A673 (cell line): ENCODE results near the gene EDAR. TPM values are rescaled to one million over a fixed set of nuclear protein-coding genes. Genes with fewer than 3 reads are reported as not detected.

Experiments used
- BruUV-seq: library from RNA; stranded (reverse); fragments of 400-500 nt; replicated peaks from 2 replicates; lab custom pipeline; 2021; lab: Mats Ljungman, UMichigan
- CTCF ChIA-PET: fragments of 300-600 bp; sonication (Branson Sonifier 250); formaldehyde crosslinking; loops from one replicate; lab custom pipeline; 2022; ENCODE audit warnings: antibody characterized with exemption; lab: Charles Lee
- POLR2A ChIA-PET: fragments of 300-600 bp; sonication (Branson Sonifier 250); formaldehyde crosslinking; loops from one replicate; lab custom pipeline; 2022; ENCODE audit warnings: antibody characterized with exemption; ENCODE audit not compliant: low non-redundant PET; lab: Charles Lee
- DNase-seq: peaks from one replicate; pipeline ENCODE4 v3.0.0-alpha.2; 2015; ENCODE audit warnings: low spot score
- H3K27ac ChIP-seq: fragments of 200-600 bp; sonication (generic); 2 replicates; pipeline ENCODE4 v1.5.1; 2016; ENCODE audit warnings: mixed run types, low read depth, mild to moderate bottlenecking, mixed read lengths, antibody characterized with exemption, low read length; ENCODE audit not compliant: poor library complexity, severe bottlenecking
- H3K27me3 ChIP-seq: fragments of 200-600 bp; sonication (generic); replicated peaks from 2 replicates; pipeline ENCODE4 v1.6.1; 2017; ENCODE audit warnings: mixed run types, low read depth, mild to moderate bottlenecking, mixed read lengths, antibody characterized with exemption, low read length; ENCODE audit not compliant: insufficient read depth, poor library complexity
- H3K36me3 ChIP-seq: fragments of 200-600 bp; sonication (generic); 2 replicates; pipeline ENCODE4 v1.6.1; 2016; ENCODE audit warnings: mixed run types, mild to moderate bottlenecking, mixed read lengths, antibody characterized with exemption, low read length; ENCODE audit not compliant: insufficient read depth, poor library complexity, severe bottlenecking
- H3K4me1 ChIP-seq: fragments of 200-600 bp; sonication (generic); 2 replicates; pipeline ENCODE4 v1.6.1; 2017; ENCODE audit warnings: mixed run types, mild to moderate bottlenecking, mixed read lengths, antibody characterized with exemption, low read length; ENCODE audit not compliant: insufficient read depth, poor library complexity, severe bottlenecking
- H3K4me3 ChIP-seq: fragments of 200-600 bp; sonication (generic); 2 replicates; pipeline ENCODE4 v1.5.1; 2016; ENCODE audit warnings: low read depth, mixed run types, mild to moderate bottlenecking, mixed read lengths, low read length; ENCODE audit not compliant: poor library complexity, severe bottlenecking
- H3K9me3 ChIP-seq: fragments of 200-600 bp; sonication (generic); 2 replicates; pipeline ENCODE4 v1.6.1; 2016; ENCODE audit warnings: mixed run types, low read depth, mild to moderate bottlenecking, mixed read lengths, antibody characterized with exemption, low read length; ENCODE audit not compliant: poor library complexity, severe bottlenecking
- EZH2 ChIP-seq: fragments of 200-600 bp; sonication (generic); IDR thresholded peaks from 2 replicates; pipeline ENCODE4 v1.6.1; 2017; ENCODE audit warnings: borderline replicate concordance, low read depth, mild to moderate bottlenecking, mixed read lengths, antibody characterized with exemption, low read length; ENCODE audit not compliant: poor library complexity, severe bottlenecking
- intact Hi-C: fragments of 100-400 bp; cut with micrococcal nuclease; formaldehyde crosslinking; loops from one replicate; pipeline ENCODE4 v1.10.0; 2022; ENCODE audit not compliant: unreplicated experiment
- total RNA-seq: library from RNA; stranded (reverse); gene quantifications from 2 replicates; pipeline ENCODE4 v1.2.3, GENCODE V29; 2021
- TF ChIP-seq, protein P1 (sequence below): fragments of 300-800, 200-600 bp; sonication (generic); conservative IDR thresholded peaks from 2 replicates; pipeline ENCODE4 v1.5.1; 2017; ENCODE audit warnings: low read depth, mild to moderate bottlenecking, antibody characterized with exemption, low read length, moderate library complexity, mixed read lengths

Gene EDAR
- total RNA-seq, 1 experiment from 2014 or later, result not detected

DNA sequence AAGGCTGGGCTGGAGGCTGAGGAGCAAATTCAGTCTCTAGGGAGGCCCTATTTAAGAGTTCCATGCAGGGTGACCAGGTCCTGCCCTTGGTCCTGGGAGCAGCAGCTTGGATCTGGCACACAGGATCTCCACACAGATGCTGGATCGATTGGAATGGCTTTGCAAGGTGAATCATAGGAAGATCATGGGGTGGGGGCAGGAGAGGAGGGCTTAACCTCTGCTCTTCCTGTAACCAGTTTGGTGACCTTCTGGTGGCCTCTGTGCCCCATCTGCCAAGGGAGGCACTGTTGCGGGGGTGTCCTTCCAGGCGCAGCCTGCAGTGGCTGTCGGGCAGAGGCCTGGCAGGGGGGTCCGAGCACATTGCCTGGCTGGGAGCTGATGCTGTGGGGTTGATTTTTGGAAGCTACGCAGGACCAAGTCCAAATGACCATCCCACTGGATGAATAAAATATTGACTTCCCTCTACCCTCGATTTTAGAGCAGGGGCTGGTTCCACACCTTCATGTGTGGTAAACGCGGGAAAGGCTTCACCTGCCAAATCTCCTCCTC is 79.7 kb downstream of the EDAR start:
- Histone ChIP-seq H3K4me3 (no peak overlapping the region), H3K36me3 (no peaks in the 10 kb centered on the region), H3K27me3 (no peaks in the 10 kb centered on the region), H3K9me3 (no peaks in the 10 kb centered on the region), H3K27ac (no peak overlapping the region), H3K4me1 (no peaks in the 10 kb centered on the region)
- ChIA-PET CTCF (no interaction called here), POLR2A (no interaction called here)
- no TSS peak for BruUV-seq
- no peak for DNase-seq
- intact Hi-C loops, result no loop called here
- TF ChIP-seq EZH2, result no peak
- TF ChIP-seq, protein P1, sequence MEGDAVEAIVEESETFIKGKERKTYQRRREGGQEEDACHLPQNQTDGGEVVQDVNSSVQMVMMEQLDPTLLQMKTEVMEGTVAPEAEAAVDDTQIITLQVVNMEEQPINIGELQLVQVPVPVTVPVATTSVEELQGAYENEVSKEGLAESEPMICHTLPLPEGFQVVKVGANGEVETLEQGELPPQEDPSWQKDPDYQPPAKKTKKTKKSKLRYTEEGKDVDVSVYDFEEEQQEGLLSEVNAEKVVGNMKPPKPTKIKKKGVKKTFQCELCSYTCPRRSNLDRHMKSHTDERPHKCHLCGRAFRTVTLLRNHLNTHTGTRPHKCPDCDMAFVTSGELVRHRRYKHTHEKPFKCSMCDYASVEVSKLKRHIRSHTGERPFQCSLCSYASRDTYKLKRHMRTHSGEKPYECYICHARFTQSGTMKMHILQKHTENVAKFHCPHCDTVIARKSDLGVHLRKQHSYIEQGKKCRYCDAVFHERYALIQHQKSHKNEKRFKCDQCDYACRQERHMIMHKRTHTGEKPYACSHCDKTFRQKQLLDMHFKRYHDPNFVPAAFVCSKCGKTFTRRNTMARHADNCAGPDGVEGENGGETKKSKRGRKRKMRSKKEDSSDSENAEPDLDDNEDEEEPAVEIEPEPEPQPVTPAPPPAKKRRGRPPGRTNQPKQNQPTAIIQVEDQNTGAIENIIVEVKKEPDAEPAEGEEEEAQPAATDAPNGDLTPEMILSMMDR, result no peak

DNA sequence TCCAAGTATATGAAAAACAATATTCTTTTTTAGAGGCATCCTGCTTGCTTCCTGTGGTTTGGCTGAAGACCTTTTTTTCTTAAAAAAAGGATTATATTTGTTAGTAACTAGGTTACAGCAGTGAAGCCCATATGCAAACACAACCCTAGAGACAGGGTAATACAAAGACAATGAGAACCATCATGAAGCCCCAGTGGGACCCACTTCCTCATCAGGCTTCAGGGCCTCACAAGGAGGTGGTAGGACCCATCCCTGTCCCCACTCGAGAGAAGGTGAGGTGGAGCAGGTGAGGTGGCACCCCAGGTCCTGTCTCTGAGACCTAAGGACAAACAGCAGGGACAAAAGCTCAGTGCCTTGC is 80.3 kb downstream of the EDAR start:
- no peak for TF ChIP-seq EZH2
- TF ChIP-seq, protein P1, result no peak
- BruUV-seq, result no TSS peak
- CTCF ChIA-PET, result no interaction called here
- Histone ChIP-seq H3K36me3 (no peaks in the 10 kb centered on the region), H3K4me3 (no peak overlapping the region), H3K9me3 (no peaks in the 10 kb centered on the region), H3K4me1 (no peaks in the 10 kb centered on the region), H3K27ac (no peak overlapping the region), H3K27me3 (no peaks in the 10 kb centered on the region)
- POLR2A ChIA-PET, result no interaction called here
- no peak for DNase-seq
- intact Hi-C loops, result no loop called here

DNA sequence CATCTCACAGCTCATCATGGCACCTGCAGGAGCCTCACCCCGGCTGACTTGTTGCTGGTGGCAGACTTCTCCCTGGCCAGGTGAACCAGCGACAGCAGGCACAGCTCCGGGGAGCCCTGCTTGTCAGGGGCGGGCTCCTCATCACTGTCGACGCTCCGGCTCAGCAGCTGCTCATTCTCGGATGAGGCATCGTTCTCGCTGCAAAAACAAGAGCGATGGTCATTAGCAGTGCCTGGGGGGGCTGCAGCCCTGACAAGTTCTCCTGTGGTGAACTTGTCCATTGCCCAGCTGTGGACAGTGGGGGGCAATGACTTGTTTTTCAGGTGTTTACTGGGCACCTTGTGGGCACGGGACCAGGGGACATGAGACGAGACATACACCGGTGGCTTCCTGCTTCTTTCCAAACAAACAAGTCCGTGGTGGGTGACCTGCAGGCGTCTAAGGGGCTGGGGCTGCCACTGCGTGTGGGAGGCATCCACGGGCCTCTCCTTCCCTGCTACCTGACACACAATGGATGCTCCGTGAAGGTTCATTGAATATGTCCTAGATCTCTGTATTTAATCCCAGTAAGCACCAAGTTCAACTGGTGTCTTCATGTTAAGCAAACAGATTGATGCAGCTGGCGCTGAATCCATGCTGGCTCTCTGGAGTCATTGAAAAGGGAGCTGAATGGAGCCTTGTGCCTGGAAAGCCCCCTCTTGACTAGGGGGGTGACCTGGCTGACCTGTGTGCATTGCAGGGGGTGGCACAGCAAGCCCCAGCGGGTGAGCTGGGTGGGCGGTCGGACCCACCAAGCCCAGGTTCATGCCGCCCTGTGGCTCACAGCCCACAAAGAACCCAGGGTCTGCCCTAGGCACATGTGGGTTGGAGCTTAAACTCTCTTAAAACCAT is 81.0 kb downstream of the EDAR start:
- POLR2A ChIA-PET, result no interaction called here
- Histone ChIP-seq H3K36me3 (no peaks in the 10 kb centered on the region), H3K4me1 (no peaks in the 10 kb centered on the region), H3K9me3 (no peaks in the 10 kb centered on the region), H3K27me3 (no peaks in the 10 kb centered on the region), H3K27ac (no peak overlapping the region), H3K4me3 (no peak overlapping the region)
- no peak for TF ChIP-seq EZH2
- TF ChIP-seq, protein P1, result no peak
- no peak for DNase-seq
- intact Hi-C loops, result no loop called here
- no TSS peak for BruUV-seq
- CTCF ChIA-PET, result no interaction called here
